Coronary artery (tissue), 2 donors: Measurements from ENCODE around the gene GRID1.

ENCODE experiments used
- DNase-seq: peaks from one replicate; pipeline ENCODE4 v3.0.0-alpha.2; 2017; ENCODE audit warnings: low spot score
- H3K27ac ChIP-seq, 2 donors: fragments of 200-600 bp; sonication (generic); one replicate each; pipeline ENCODE4 v1.5.1; 2016 to 2019
- H3K4me3 ChIP-seq: fragments of 200-600 bp; sonication (generic); 2 replicates; pipeline ENCODE4 v1.5.1; 2016; ENCODE audit warnings: mild to moderate bottlenecking, moderate library complexity
- CTCF ChIP-seq: fragments of 200-600 bp; sonication (generic); IDR thresholded peaks from one replicate; pipeline ENCODE4 v1.5.1; 2019; ENCODE audit warnings: antibody characterized with exemption

The GRID1 gene

GRCh38 chr10:85635650-85636049 lies 730.9 kb downstream of the GRID1 start:
- Histone ChIP-seq H3K4me3 (no peak overlapping the region), H3K27ac (no peak overlapping the region)
- TF ChIP-seq CTCF, result no peak
- no peak for DNase-seq

- no peak for TF ChIP-seq CTCF
- DNase-seq, result no peak
- Histone ChIP-seq H3K27ac (no peak overlapping the region), H3K4me3 (no peak overlapping the region)
Measured at GRCh38 chr10:85624511-85624910, 742.1 kb downstream of the GRID1 start.

GRCh38 chr10:85623758-85624157 lies 742.8 kb downstream of the GRID1 start:
- DNase-seq, result peak; percentile 7
- no peak overlapping the region for H3K4me3 ChIP-seq
- no peak for TF ChIP-seq CTCF
- H3K27ac ChIP-seq, result no peak overlapping the region

GRCh38 chr10:85623342-85623741 lies 743.3 kb downstream of the GRID1 start:
- no peak overlapping the region for H3K4me3 ChIP-seq
- DNase-seq, result peak; percentile 17
- H3K27ac ChIP-seq, result no peak overlapping the region
- TF ChIP-seq CTCF, result no peak

- no peak overlapping the region for H3K4me3 ChIP-seq
- H3K27ac ChIP-seq, result no peak overlapping the region
- DNase-seq, result no peak
- TF ChIP-seq CTCF, result no peak
Measured at GRCh38 chr10:85622425-85622824, 744.2 kb downstream of the GRID1 start.

GRCh38 chr10:85621562-85621961 lies 745.0 kb downstream of the GRID1 start:
- no peak overlapping the region for H3K4me3 ChIP-seq
- DNase-seq, result no peak
- TF ChIP-seq CTCF, result no peak
- no peak overlapping the region for H3K27ac ChIP-seq

- no peak for TF ChIP-seq CTCF
- no peak overlapping the region for H3K4me3 ChIP-seq
- DNase-seq, result no peak
- H3K27ac ChIP-seq, result no peak overlapping the region
Measured at GRCh38 chr10:85620807-85621206, 745.8 kb downstream of the GRID1 start.
